ENCODE results near the gene DRD4. TPM values are rescaled to one million over a fixed set of nuclear protein-coding genes. Genes with fewer than 3 reads are reported as not detected.
"Not testable (repeated sequence)": the region's sequence is repeated elsewhere in the genome, so short reads cannot be mapped to it uniquely, and the experiment has no call there.

DRD4 gene
- total and polyA plus RNA-seq, 7 experiments from 2014 or later: 0.27 to 1.9 (median 0.75) TPM; not detected in 2

DNA sequence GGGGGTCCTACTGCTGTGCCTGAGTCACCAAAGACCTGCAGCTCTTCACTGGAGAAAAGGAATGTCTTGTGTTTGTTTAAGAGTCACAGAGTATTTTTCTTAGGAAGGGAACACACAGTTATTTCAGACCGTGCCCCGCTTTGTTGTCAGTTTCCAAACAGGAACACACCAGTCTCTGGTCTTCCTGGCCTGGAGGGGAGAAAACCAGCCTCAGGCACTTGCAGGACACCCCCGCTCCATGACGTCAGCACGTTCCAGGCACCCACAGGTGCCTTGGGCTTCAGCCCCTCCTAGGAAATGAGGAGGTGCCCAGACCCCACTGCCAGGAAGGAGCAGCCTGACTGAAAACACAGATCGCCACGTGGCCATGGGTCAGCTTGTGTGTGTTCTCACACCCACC, 52.6 kb downstream of the DRD4 start:
- intact Hi-C loops (cut with micrococcal nuclease): loop anchor here in 1 of 2 donors (10.0 kb wide), 1 partner anchor 275 kb away; the partner anchor contains the start of gene SIGIRR
- DNase-seq (no peak), ATAC-seq (no peak)
- H3K27me3 Mint-ChIP-seq: no peaks in the 10 kb centered on the region
- no peak overlapping the region for H3K4me3 ChIP-seq (ENCODE audit: low read length)
- CTCF ChIA-PET: interaction anchor here (0.6 kb wide), 1 partner anchor 109 kb away, joined by 5 read pairs; no protein-coding TSS in a partner anchor
- H3K27ac ChIP-seq (ENCODE audit: low read depth, low read length): peak overlapping the region; percentile 24
- H3K36me3 Mint-ChIP-seq: peaks cover 6 to 25% (median 8%) of the 10 kb centered on the region in 5 donors
- peaks cover 9 to 39% of the 10 kb centered on the region in 2 donors for H3K4me1 ChIP-seq (ENCODE audit: control insufficient read depth in 2 of 2, insufficient read depth in 2 of 2, low read length in 2 of 2)
- no peak overlapping the region for H3K4me3 Mint-ChIP-seq
- H3K4me1 Mint-ChIP-seq: peaks cover 25 to 44% (median 35%) of the 10 kb centered on the region in 7 donors
- no peaks in the 10 kb centered on the region for H3K27me3 ChIP-seq (ENCODE audit: control insufficient read depth in 2 of 2, insufficient read depth in 2 of 2, low read length in 2 of 2)
- H3K9me3 Mint-ChIP-seq: peaks cover 0 to 4% (median 0%) of the 10 kb centered on the region in 11 donors
- H3K36me3 ChIP-seq (ENCODE audit: control insufficient read depth in 2 of 3, insufficient read depth in 3 of 3, low read length in 3 of 3): peaks cover 0 to 39% (median 8%) of the 10 kb centered on the region in 3 experiments
- peak overlapping the region in 5 of 9 donors; percentile 46 to 91 (median 62) for H3K27ac Mint-ChIP-seq
- POLR2A ChIA-PET: no interaction called here
- H3K9me3 ChIP-seq (ENCODE audit: control insufficient read depth in 2 of 3, low read length in 3 of 3): no peaks in the 10 kb centered on the region

DNA sequence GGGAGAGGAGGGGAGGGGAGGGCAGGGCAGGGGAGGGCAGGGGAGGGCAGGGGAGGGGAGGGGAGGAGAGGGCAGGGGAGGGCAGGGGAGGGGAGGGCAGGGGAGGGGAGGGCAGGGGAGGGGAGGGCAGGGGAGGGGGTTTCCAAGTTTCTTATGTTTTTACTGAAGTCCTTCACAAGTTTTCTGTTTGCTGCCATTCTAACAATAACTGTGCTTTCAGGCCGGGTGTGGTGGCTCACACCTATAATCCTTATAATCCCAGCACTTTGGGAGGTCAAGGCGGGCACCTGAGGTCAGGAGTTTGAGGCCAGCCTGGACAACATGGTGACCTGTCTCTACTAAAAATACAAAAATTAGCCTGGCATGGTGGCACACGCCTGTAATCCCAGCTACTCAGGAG, 53.2 kb downstream of the DRD4 start:
- Mint-ChIP-seq H3K36me3 (peaks cover 4 to 23% (median 6%) of the 10 kb centered on the region in 5 donors), H3K27ac (peak overlapping the region in 8 of 9 donors; percentile 9 to 100 (median 80)), H3K4me3 (peak overlapping the region in 6 of 10 donors; percentile 54 to 90 (median 78)), H3K4me1 (peaks cover 25 to 44% (median 35%) of the 10 kb centered on the region in 7 donors)
- DNase-seq; ATAC-seq; CTCF ChIA-PET; H3K4me3 ChIP-seq (ENCODE audit: low read length); H3K9me3 Mint-ChIP-seq; H3K9me3 ChIP-seq (ENCODE audit: control insufficient read depth in 2 of 3, low read length in 3 of 3); H3K27me3 ChIP-seq (ENCODE audit: control insufficient read depth in 2 of 2, insufficient read depth in 2 of 2, low read length in 2 of 2); POLR2A ChIA-PET; H3K27me3 Mint-ChIP-seq: not testable (repeated sequence)
- Histone ChIP-seq H3K4me1 (ENCODE audit: control insufficient read depth in 2 of 2, insufficient read depth in 2 of 2, low read length in 2 of 2) (peaks cover 9 to 39% of the 10 kb centered on the region in 2 donors), H3K36me3 (ENCODE audit: control insufficient read depth in 2 of 3, insufficient read depth in 3 of 3, low read length in 3 of 3) (peaks cover 0 to 36% (median 8%) of the 10 kb centered on the region in 3 experiments), H3K27ac (ENCODE audit: low read depth, low read length) (peak overlapping the region; percentile 81)
- intact Hi-C loops (cut with micrococcal nuclease): loop anchor here in 1 of 2 donors (10.0 kb wide), 1 partner anchor 275 kb away; the partner anchor contains the start of gene SIGIRR

Other genes starting within 250 kb of the DRD4 start
- gene PKP3, start 243.1 kb upstream of the DRD4 start, total RNA-seq: not detected
- gene PKP3, start 243.1 kb upstream of the DRD4 start, polyA plus RNA-seq: not detected
- 100 to 1,000 TPM; 210 to 497 (median 392) TPM for gene SIGIRR, start 222.3 kb upstream of the DRD4 start, total RNA-seq
- gene SIGIRR, start 222.3 kb upstream of the DRD4 start, polyA plus RNA-seq: 100 to 1,000 TPM; 223 to 305 TPM
- 100 to 1,000 TPM in 1 of 5 experiments, 10 to 100 TPM in 4; 85.2 to 107 (median 94.0) TPM for gene ANO9, start 195.3 kb upstream of the DRD4 start, total RNA-seq
- 1 to 10 TPM; 9.0 to 9.7 TPM for gene ANO9, start 195.3 kb upstream of the DRD4 start, polyA plus RNA-seq
- gene PTDSS2, start 187.0 kb upstream of the DRD4 start, total RNA-seq: 10 to 100 TPM; 19.3 to 27.7 (median 23.4) TPM
- 1 to 10 TPM; 9.0 to 9.9 TPM for gene PTDSS2, start 187.0 kb upstream of the DRD4 start, polyA plus RNA-seq
- 100 to 1,000 TPM in 4 of 5 experiments, 10 to 100 TPM in 1; 98.6 to 193 (median 109) TPM for gene RNH1, start 130.0 kb upstream of the DRD4 start, total RNA-seq
- gene RNH1, start 130.0 kb upstream of the DRD4 start, polyA plus RNA-seq: 100 to 1,000 TPM; 156 to 243 TPM
- gene HRAS, start 101.7 kb upstream of the DRD4 start, total RNA-seq: 10 to 100 TPM; 22.3 to 52.0 (median 31.9) TPM
- 10 to 100 TPM; 12.6 to 19.5 TPM for gene HRAS, start 101.7 kb upstream of the DRD4 start, polyA plus RNA-seq
- 1 to 10 TPM; 2.3 to 5.1 (median 3.6) TPM for gene LRRC56, start 99.7 kb upstream of the DRD4 start, total RNA-seq
- gene LRRC56, start 99.7 kb upstream of the DRD4 start, polyA plus RNA-seq: 1 to 10 TPM in 1 of 2 donors, under 1 TPM in 1; 0.35 to 1.0 TPM
- 10 to 100 TPM in 2 of 5 experiments, 1 to 10 TPM in 3; 2.8 to 14.7 (median 9.6) TPM for gene LMNTD2, start 76.5 kb upstream of the DRD4 start, total RNA-seq
- 1 to 10 TPM; 2.3 to 3.6 TPM for gene LMNTD2, start 76.5 kb upstream of the DRD4 start, polyA plus RNA-seq
- 10 to 100 TPM; 20.0 to 45.4 (median 35.5) TPM for gene RASSF7, start 76.3 kb upstream of the DRD4 start, total RNA-seq
- gene RASSF7, start 76.3 kb upstream of the DRD4 start, polyA plus RNA-seq: 10 to 100 TPM; 26.7 to 43.6 TPM
- gene PHRF1, start 60.8 kb upstream of the DRD4 start, total RNA-seq: 10 to 100 TPM; 47.3 to 55.2 (median 49.4) TPM
- gene PHRF1, start 60.8 kb upstream of the DRD4 start, polyA plus RNA-seq: 10 to 100 TPM in 1 of 2 donors, 1 to 10 TPM in 1; 6.2 to 22.1 TPM
- gene IRF7, start 21.3 kb upstream of the DRD4 start, total RNA-seq: 100 to 1,000 TPM in 1 of 5 experiments, 10 to 100 TPM in 4; 57.0 to 134 (median 64.6) TPM
- 10 to 100 TPM; 25.9 to 50.0 TPM for gene IRF7, start 21.3 kb upstream of the DRD4 start, polyA plus RNA-seq
- not detected for gene CDHR5, start 12.3 kb upstream of the DRD4 start, total RNA-seq
- not detected for gene CDHR5, start 12.3 kb upstream of the DRD4 start, polyA plus RNA-seq
- gene SCT, start 10.1 kb upstream of the DRD4 start, total RNA-seq: not detected
- not detected for gene SCT, start 10.1 kb upstream of the DRD4 start, polyA plus RNA-seq
- gene DEAF1, start 58.0 kb downstream of the DRD4 start, total RNA-seq: 100 to 1,000 TPM in 1 of 5 experiments, 10 to 100 TPM in 4; 44.5 to 117 (median 54.2) TPM
- 10 to 100 TPM; 33.0 to 71.8 TPM for gene DEAF1, start 58.0 kb downstream of the DRD4 start, polyA plus RNA-seq
- gene TMEM80, start 58.5 kb downstream of the DRD4 start, total RNA-seq: 10 to 100 TPM; 26.2 to 44.3 (median 40.4) TPM
- 10 to 100 TPM; 31.4 to 37.8 TPM for gene TMEM80, start 58.5 kb downstream of the DRD4 start, polyA plus RNA-seq
- gene EPS8L2, start 69.0 kb downstream of the DRD4 start, total RNA-seq: 10 to 100 TPM in 3 of 5 experiments, 1 to 10 TPM in 2; 7.2 to 16.6 (median 10.9) TPM
- 1 to 10 TPM; 4.5 to 4.6 TPM for gene EPS8L2, start 69.0 kb downstream of the DRD4 start, polyA plus RNA-seq
- gene TALDO1, start 110.2 kb downstream of the DRD4 start, total RNA-seq: 100 to 1,000 TPM in 2 of 5 experiments, 10 to 100 TPM in 3; 61.4 to 272 (median 90.3) TPM
- gene TALDO1, start 110.2 kb downstream of the DRD4 start, polyA plus RNA-seq: 100 to 1,000 TPM; 179 to 214 TPM
- 10 to 100 TPM; 37.8 to 59.2 (median 52.9) TPM for gene GATD1, start 140.2 kb downstream of the DRD4 start, total RNA-seq
- gene GATD1, start 140.2 kb downstream of the DRD4 start, polyA plus RNA-seq: 10 to 100 TPM in 1 of 2 donors, 1 to 10 TPM in 1; 8.1 to 17.8 TPM
- 1 to 10 TPM in 1 of 5 experiments, not detected in 4; 2.3 TPM for gene CEND1, start 152.8 kb downstream of the DRD4 start, total RNA-seq
- gene CEND1, start 152.8 kb downstream of the DRD4 start, polyA plus RNA-seq: not detected
- 10 to 100 TPM; 17.4 to 58.4 (median 21.3) TPM for gene SLC25A22, start 161.0 kb downstream of the DRD4 start, total RNA-seq
- 10 to 100 TPM in 1 of 2 donors, 1 to 10 TPM in 1; 6.4 to 11.1 TPM for gene SLC25A22, start 161.0 kb downstream of the DRD4 start, polyA plus RNA-seq
- gene PIDD1, start 168.0 kb downstream of the DRD4 start, total RNA-seq: 10 to 100 TPM; 30.0 to 38.7 (median 34.1) TPM
- gene PIDD1, start 168.0 kb downstream of the DRD4 start, polyA plus RNA-seq: 1 to 10 TPM; 4.7 to 8.3 TPM
- 1,000 to 10,000 TPM; 2,266 to 5,944 (median 5,497) TPM for gene RPLP2, start 172.7 kb downstream of the DRD4 start, total RNA-seq
- gene RPLP2, start 172.7 kb downstream of the DRD4 start, polyA plus RNA-seq: 1,000 to 10,000 TPM; 3,734 to 4,844 TPM
- 100 to 1,000 TPM in 4 of 5 experiments, 10 to 100 TPM in 1; 60.1 to 237 (median 205) TPM for gene PNPLA2, start 181.6 kb downstream of the DRD4 start, total RNA-seq
- gene PNPLA2, start 181.6 kb downstream of the DRD4 start, polyA plus RNA-seq: 10 to 100 TPM; 26.0 to 40.4 TPM
- 1 to 10 TPM in 3 of 5 experiments, under 1 TPM in 1, not detected in 1; 0.62 to 3.9 (median 2.0) TPM for gene CRACR2B, start 190.7 kb downstream of the DRD4 start, total RNA-seq
- gene CRACR2B, start 190.7 kb downstream of the DRD4 start, polyA plus RNA-seq: not detected
- 10 to 100 TPM in 3 of 5 experiments, 1 to 10 TPM in 2; 6.6 to 62.9 (median 18.5) TPM for gene CD151, start 195.7 kb downstream of the DRD4 start, total RNA-seq
- 1 to 10 TPM; 4.0 to 7.2 TPM for gene CD151, start 195.7 kb downstream of the DRD4 start, polyA plus RNA-seq
- 10 to 100 TPM; 31.2 to 93.3 (median 44.9) TPM for gene POLR2L, start 205.3 kb downstream of the DRD4 start, total RNA-seq
- 10 to 100 TPM; 55.9 to 83.1 TPM for gene POLR2L, start 205.3 kb downstream of the DRD4 start, polyA plus RNA-seq
- 10 to 100 TPM in 1 of 5 experiments, 1 to 10 TPM in 4; 4.8 to 12.6 (median 6.6) TPM for gene TSPAN4, start 205.6 kb downstream of the DRD4 start, total RNA-seq
- gene TSPAN4, start 205.6 kb downstream of the DRD4 start, polyA plus RNA-seq: 1 to 10 TPM; 4.1 to 4.7 TPM